Natural killer cell (primary cell): ENCODE results near the gene FOXF2. TPM values are rescaled to one million over a fixed set of nuclear protein-coding genes. Genes with fewer than 3 reads are reported as not detected.

Experiments used
- ATAC-seq, 3 donors: fragments of 150-1000 bp in 2 of 3; fragments of 200-7000 bp in 1 of 3; cut with Tn5 transposase; 1 replicate in 1 of 3; 2 replicates in 2 of 3; pipeline ENCODE4 v1.10.0; 2021; ENCODE audit warnings: mild to moderate bottlenecking in 2 of 3, moderate library complexity in 2 of 3
- DNase-seq, 2 donors: peaks; one replicate each; pipeline versions ENCODE4 v3.0.0 to v3.0.0-alpha.2; 2013 to 2021; ENCODE audit warnings: mixed read lengths in 1 of 2
- H3K27ac ChIP-seq: one replicate; pipeline ENCODE4 v1.5.1; 2013; ENCODE audit warnings: mild to moderate bottlenecking, low read length
- H3K27me3 ChIP-seq: one replicate; pipeline ENCODE4 v1.6.1; 2013; ENCODE audit warnings: low read length; ENCODE audit not compliant: control insufficient read depth, insufficient read depth
- H3K36me3 ChIP-seq: one replicate; pipeline ENCODE4 v1.6.1; 2013; ENCODE audit warnings: low read length; ENCODE audit not compliant: control insufficient read depth, insufficient read depth
- H3K4me1 ChIP-seq: one replicate; pipeline ENCODE4 v1.6.1; 2013; ENCODE audit warnings: low read length; ENCODE audit not compliant: control insufficient read depth, insufficient read depth
- H3K4me3 ChIP-seq: one replicate; pipeline ENCODE4 v1.5.1; 2013; ENCODE audit warnings: low read length
- H3K9me3 ChIP-seq: one replicate; pipeline ENCODE4 v1.6.1; 2013; ENCODE audit warnings: low read length; ENCODE audit not compliant: control insufficient read depth, insufficient read depth
- H3K27ac Mint-ChIP-seq, 2 donors: one replicate each; pipeline ENCODE4 v1.8.0; 2022; ENCODE audit warnings: mild to moderate bottlenecking in 2 of 2, mixed read lengths in 2 of 2, moderate library complexity in 1 of 2
- H3K27me3 Mint-ChIP-seq, 2 donors: one replicate each; pipeline ENCODE4 v1.8.0; 2022; ENCODE audit warnings: low read depth in 2 of 2, mixed read lengths in 2 of 2
- H3K36me3 Mint-ChIP-seq: one replicate; pipeline ENCODE4 v1.8.0; 2022; ENCODE audit warnings: mixed read lengths
- H3K4me1 Mint-ChIP-seq, 2 donors: one replicate each; pipeline ENCODE4 v1.8.0; 2022; ENCODE audit warnings: mixed read lengths in 2 of 2
- H3K4me3 Mint-ChIP-seq: one replicate; pipeline ENCODE4 v1.8.0; 2022; ENCODE audit warnings: mild to moderate bottlenecking, moderate library complexity, mixed read lengths
- H3K9me3 Mint-ChIP-seq, 2 donors: one replicate each; pipeline ENCODE4 v1.8.0; 2022; ENCODE audit warnings: mixed read lengths in 2 of 2
- WGBS: methylation state at CpG from one replicate; pipeline ENCODE4 v1.1.7; 2013; ENCODE audit warnings: missing lambda C conversion rate; ENCODE audit not compliant: insufficient coverage; 5-methylcytosine and 5-hydroxymethylcytosine counted together
- intact Hi-C: fragments of 100-400 bp; cut with micrococcal nuclease; formaldehyde crosslinking; loops from one replicate; pipeline ENCODE4 v1.14.2; 2022
- total RNA-seq, 4 donors: library from RNA; stranded (reverse); fragments of 120-200 nt in 1 of 4; gene quantifications; one replicate each; pipeline versions ENCODE4 v1.2.3 to v1.2.4, GENCODE V29; 2013 to 2022
- TF ChIP-seq, protein P1 (sequence below): fragments of 200-600 bp; IDR thresholded peaks from one replicate; pipeline ENCODE4 v1.8.0; 2022; ENCODE audit warnings: antibody characterized with exemption

FOXF2 gene
- total RNA-seq, 3 donors from 2014 or later (not counting 1 experiment from before 2014, with no cell fraction given) = not detected

GRCh38 chr6:1385129-1386037 lies 4.0 kb upstream of the FOXF2 start:
- no peaks in the 10 kb centered on the region for H3K9me3 ChIP-seq
- no peak for DNase-seq
- H3K27me3 ChIP-seq = peaks cover 59% of the 10 kb centered on the region
- H3K27me3 Mint-ChIP-seq = peaks cover 54 to 62% of the 10 kb centered on the region in 2 donors
- no peak for ATAC-seq
- peaks cover 15% of the 10 kb centered on the region for H3K4me1 ChIP-seq
- H3K36me3 ChIP-seq = no peaks in the 10 kb centered on the region
- no peak overlapping the region for H3K27ac ChIP-seq
- H3K4me1 Mint-ChIP-seq = peaks cover 15 to 20% of the 10 kb centered on the region in 2 donors
- 12% methylated on average over 38 of the region's 39 CpGs for WGBS
- intact Hi-C loops = loop anchor here (5.0 kb wide), 1 partner anchor 588 kb away; no protein-coding TSS in a partner anchor
- no peaks in the 10 kb centered on the region for H3K9me3 Mint-ChIP-seq
- no peaks in the 10 kb centered on the region for H3K36me3 Mint-ChIP-seq
- no peak overlapping the region for H3K4me3 ChIP-seq
- H3K27ac Mint-ChIP-seq = no peak overlapping the region
- TF ChIP-seq, protein P1, sequence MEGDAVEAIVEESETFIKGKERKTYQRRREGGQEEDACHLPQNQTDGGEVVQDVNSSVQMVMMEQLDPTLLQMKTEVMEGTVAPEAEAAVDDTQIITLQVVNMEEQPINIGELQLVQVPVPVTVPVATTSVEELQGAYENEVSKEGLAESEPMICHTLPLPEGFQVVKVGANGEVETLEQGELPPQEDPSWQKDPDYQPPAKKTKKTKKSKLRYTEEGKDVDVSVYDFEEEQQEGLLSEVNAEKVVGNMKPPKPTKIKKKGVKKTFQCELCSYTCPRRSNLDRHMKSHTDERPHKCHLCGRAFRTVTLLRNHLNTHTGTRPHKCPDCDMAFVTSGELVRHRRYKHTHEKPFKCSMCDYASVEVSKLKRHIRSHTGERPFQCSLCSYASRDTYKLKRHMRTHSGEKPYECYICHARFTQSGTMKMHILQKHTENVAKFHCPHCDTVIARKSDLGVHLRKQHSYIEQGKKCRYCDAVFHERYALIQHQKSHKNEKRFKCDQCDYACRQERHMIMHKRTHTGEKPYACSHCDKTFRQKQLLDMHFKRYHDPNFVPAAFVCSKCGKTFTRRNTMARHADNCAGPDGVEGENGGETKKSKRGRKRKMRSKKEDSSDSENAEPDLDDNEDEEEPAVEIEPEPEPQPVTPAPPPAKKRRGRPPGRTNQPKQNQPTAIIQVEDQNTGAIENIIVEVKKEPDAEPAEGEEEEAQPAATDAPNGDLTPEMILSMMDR = no peak
- H3K4me3 Mint-ChIP-seq = no peak overlapping the region

DNA sequence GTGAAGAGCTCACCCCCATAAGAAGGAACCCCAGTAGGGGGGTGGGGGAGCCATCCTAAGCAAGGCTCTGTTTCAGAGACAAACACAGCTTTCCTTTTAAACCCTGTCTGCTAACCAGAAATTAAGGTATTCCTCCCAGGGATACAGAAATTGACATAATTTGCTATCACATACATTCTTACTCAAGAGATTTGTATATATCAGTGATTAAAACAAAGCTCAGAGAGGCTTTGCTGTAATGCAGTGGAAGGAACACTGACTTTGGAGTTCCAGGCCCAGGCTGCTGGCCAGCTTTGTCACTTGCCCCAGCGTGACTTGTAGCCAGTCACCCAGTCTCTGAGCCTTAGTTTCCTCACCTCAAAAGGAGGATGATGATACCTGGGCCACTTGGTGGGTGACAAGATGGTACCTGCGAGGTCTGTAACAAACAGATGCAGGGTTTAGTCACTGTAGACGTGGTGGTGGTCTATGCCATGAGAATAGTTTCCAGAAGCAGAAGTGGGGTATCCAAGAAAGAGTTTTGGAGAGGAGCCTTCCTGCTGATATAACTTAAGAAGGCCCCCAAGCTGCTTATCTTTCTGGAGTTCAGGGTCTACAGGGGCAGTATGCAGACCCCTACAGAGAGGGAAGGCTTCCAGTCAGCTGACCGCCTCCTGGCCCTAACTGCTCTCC lies 3.2 kb upstream of the FOXF2 start:
- Histone ChIP-seq H3K9me3 (no peaks in the 10 kb centered on the region), H3K4me3 (no peak overlapping the region), H3K27ac (no peak overlapping the region), H3K27me3 (peaks cover 56% of the 10 kb centered on the region), H3K36me3 (no peaks in the 10 kb centered on the region), H3K4me1 (peaks cover 15% of the 10 kb centered on the region)
- 58% methylated on average over 4 of the region's 4 CpGs for WGBS
- Mint-ChIP-seq H3K4me1 (peaks cover 15 to 20% of the 10 kb centered on the region in 2 donors), H3K9me3 (no peaks in the 10 kb centered on the region), H3K27me3 (peaks cover 48 to 58% of the 10 kb centered on the region in 2 donors), H3K27ac (no peak overlapping the region), H3K4me3 (no peak overlapping the region), H3K36me3 (no peaks in the 10 kb centered on the region)
- TF ChIP-seq, protein P1 = no peak
- no peak for DNase-seq
- no peak for ATAC-seq
- intact Hi-C loops = loop anchor here (5.0 kb wide), 1 partner anchor 589 kb away; no protein-coding TSS in a partner anchor

GRCh38 chr6:1387538-1387875 lies 1.9 kb upstream of the FOXF2 start:
- no peaks in the 10 kb centered on the region for H3K36me3 Mint-ChIP-seq
- Histone ChIP-seq H3K27ac (no peak overlapping the region), H3K9me3 (no peaks in the 10 kb centered on the region), H3K4me3 (no peak overlapping the region), H3K4me1 (peaks cover 8% of the 10 kb centered on the region), H3K36me3 (no peaks in the 10 kb centered on the region), H3K27me3 (peaks cover 53% of the 10 kb centered on the region)
- intact Hi-C loops = loop anchor here (5.0 kb wide), 1 partner anchor 590 kb away; no protein-coding TSS in a partner anchor
- peaks cover 15 to 20% of the 10 kb centered on the region in 2 donors for H3K4me1 Mint-ChIP-seq
- no peaks in the 10 kb centered on the region for H3K9me3 Mint-ChIP-seq
- DNase-seq = no peak
- ATAC-seq = no peak
- H3K27me3 Mint-ChIP-seq = peaks cover 60 to 65% of the 10 kb centered on the region in 2 donors
- H3K27ac Mint-ChIP-seq = no peak overlapping the region
- no peak overlapping the region for H3K4me3 Mint-ChIP-seq
- 19% methylated on average over 8 of the region's 11 CpGs for WGBS
- TF ChIP-seq, protein P1 = no peak
